Cardiac muscle cell (in vitro differentiated cells and primary cell): ENCODE data around the gene FPGS. TPM values are rescaled to one million over a fixed set of nuclear protein-coding genes. Genes with fewer than 3 reads are reported as not detected.

ENCODE experiments used
- DNase-seq, 2 donors: peaks; one replicate each; pipeline versions ENCODE4 v3.0.0 to v3.0.0-alpha.2; 2010 to 2017; ENCODE audit warnings: low read depth in 1 of 2, low spot score in 1 of 2
- H3K27ac ChIP-seq: fragments of 200-600 bp; sonication (generic); 2 replicates; pipeline ENCODE4 v1.5.1; 2016
- H3K27me3 ChIP-seq: fragments of 200-600 bp; sonication (generic); 2 replicates; pipeline ENCODE4 v1.6.0; 2016; ENCODE audit warnings: control low read depth
- H3K36me3 ChIP-seq: fragments of 200-600 bp; sonication (generic); 2 replicates; pipeline ENCODE4 v1.5.1; 2016; ENCODE audit warnings: control low read depth
- H3K4me1 ChIP-seq: fragments of 200-600 bp; sonication (generic); 2 replicates; pipeline ENCODE4 v1.8.1; 2017; ENCODE audit warnings: low read depth, mild to moderate bottlenecking, mixed run types
- H3K4me3 ChIP-seq: fragments of 200-600 bp; sonication (generic); 2 replicates; pipeline ENCODE4 v1.5.1; 2016; ENCODE audit warnings: mild to moderate bottlenecking
- H3K9me3 ChIP-seq: fragments of 200-600 bp; sonication (generic); 2 replicates; pipeline ENCODE4 v1.5.1; 2017; ENCODE audit warnings: low read depth, mild to moderate bottlenecking, control low read depth
- CTCF ChIP-seq: IDR thresholded peaks from 2 replicates; pipeline ENCODE4 v1.5.1; 2012; ENCODE audit warnings: low read depth, mild to moderate bottlenecking, low read length
- polyA plus RNA-seq: library from polyadenylated mRNA; unstranded; fragments of >200 nt; fragmentation: Nextera tagmentation; extraction: Ambion mirVana; gene quantifications from 2 replicates; pipeline ENCODE4 v1.2.1, GENCODE V29; 2016
- total RNA-seq: library from RNA; depleted of rRNA; stranded (reverse); fragments of >200 nt; gene quantifications from 2 replicates; pipeline ENCODE4 v1.2.3, GENCODE V29; 2016

The FPGS gene
- total and polyA plus RNA-seq, 2 experiments from 2014 or later: 78.3 to 123 TPM

DNA sequence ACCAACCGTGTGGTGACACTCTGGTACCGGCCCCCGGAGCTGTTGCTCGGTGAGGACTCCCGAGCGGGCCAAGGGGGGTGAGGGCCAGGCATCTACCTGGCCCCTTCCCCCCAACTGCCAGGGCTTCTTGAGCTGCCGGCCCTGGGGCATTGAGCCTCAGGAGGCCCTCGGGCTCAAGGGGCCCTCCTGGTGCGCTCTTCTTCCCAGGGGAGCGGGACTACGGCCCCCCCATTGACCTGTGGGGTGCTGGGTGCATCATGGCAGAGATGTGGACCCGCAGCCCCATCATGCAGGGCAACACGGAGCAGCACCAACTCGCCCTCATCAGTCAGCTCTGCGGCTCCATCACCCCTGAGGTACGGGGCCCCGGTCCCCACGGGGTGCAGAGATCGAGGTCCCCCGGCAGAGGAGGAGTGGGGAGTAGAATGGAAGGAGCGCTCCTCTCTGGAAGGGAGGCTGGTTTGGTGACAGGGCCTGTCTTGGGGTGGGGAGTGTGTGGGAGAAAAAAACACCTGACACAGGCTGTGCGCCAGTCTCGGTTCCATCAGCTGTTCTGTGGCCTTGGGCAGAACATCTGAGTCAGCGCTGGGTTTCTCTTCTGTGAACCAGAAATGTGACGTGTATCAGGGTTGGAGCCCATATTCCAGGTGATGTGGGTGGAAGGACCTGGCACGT lies 14.2 kb upstream of the FPGS start:
- H3K36me3 ChIP-seq: peaks cover 47% of the 10 kb centered on the region
- H3K27me3 ChIP-seq: no peaks in the 10 kb centered on the region
- no peak for TF ChIP-seq CTCF
- no peak overlapping the region for H3K27ac ChIP-seq
- H3K4me3 ChIP-seq: no peak overlapping the region
- H3K9me3 ChIP-seq: no peaks in the 10 kb centered on the region
- DNase-seq: no peak
- peaks cover 4% of the 10 kb centered on the region for H3K4me1 ChIP-seq

DNA sequence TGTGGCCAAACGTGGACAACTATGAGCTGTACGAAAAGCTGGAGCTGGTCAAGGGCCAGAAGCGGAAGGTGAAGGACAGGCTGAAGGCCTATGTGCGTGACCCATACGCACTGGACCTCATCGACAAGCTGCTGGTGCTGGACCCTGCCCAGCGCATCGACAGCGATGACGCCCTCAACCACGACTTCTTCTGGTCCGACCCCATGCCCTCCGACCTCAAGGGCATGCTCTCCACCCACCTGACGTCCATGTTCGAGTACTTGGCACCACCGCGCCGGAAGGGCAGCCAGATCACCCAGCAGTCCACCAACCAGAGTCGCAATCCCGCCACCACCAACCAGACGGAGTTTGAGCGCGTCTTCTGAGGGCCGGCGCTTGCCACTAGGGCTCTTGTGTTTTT lies 13.5 kb upstream of the FPGS start:
- peaks cover 47% of the 10 kb centered on the region for H3K36me3 ChIP-seq
- H3K27me3 ChIP-seq: no peaks in the 10 kb centered on the region
- no peak overlapping the region for H3K4me3 ChIP-seq
- H3K9me3 ChIP-seq: no peaks in the 10 kb centered on the region
- H3K27ac ChIP-seq: no peak overlapping the region
- no peak for TF ChIP-seq CTCF
- no peak for DNase-seq
- peaks cover 4% of the 10 kb centered on the region for H3K4me1 ChIP-seq

DNA sequence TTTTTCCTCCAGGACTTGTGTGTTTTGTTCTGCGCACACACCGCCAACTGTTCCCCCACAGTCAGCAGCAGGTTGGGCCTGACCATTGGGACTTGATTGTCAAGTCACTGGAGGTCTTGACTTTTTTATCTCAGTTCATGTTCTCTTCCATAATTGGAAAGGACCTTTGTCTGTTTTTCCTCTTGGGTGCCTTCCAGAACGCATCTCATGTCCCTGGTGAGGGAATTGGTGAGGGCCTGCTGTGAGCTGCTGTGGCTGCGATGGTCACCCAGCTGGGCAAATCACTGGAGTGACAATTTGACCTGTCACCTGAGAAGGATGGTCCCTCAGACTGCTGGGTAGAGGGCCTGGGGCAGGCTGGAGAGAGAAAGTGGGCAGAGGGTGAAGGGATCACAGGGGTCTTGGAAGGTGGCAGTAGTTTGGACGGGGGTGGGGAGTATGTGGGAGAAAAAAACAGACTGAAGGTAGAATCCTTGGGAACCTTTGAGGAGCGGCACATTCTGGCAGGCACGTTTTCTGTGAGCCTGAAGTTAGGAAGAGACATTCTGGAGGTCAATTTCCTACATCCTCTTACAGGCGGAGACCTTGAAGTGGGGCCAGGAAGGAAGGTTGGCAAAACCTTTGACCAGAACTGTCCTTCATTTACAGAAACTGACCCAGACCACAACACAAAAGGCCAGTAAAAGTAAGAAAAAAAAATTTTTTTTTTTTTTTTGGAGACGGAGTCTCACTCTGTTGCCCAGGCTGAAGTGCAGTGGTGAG lies 12.4 kb upstream of the FPGS start:
- no peak for DNase-seq
- peaks cover 4% of the 10 kb centered on the region for H3K4me1 ChIP-seq
- TF ChIP-seq CTCF: no peak
- H3K4me3 ChIP-seq: no peak overlapping the region
- H3K27ac ChIP-seq: peak overlapping the region; percentile 63
- H3K36me3 ChIP-seq: peaks cover 47% of the 10 kb centered on the region
- H3K27me3 ChIP-seq: no peaks in the 10 kb centered on the region
- no peaks in the 10 kb centered on the region for H3K9me3 ChIP-seq

DNA sequence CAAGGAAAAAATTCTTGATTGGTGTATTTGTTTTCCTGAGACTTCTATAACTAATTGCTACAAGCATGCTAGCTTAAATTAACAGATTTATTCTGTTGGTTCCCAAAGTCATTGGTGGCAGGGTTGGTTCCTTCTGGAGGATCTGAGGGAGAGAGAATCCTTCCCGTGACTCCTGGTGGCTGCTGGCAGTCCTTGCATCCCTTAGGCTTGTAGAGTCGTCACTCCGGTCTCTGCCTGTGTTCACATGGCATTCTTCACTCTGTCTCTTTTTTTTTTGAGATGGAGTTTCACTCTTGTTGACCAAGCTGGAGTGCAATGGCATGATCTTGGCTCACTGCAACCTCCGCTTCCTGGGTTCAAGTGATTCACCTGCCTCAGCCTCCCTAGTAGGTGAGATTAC lies 11.6 kb upstream of the FPGS start:
- no peak for DNase-seq
- no peaks in the 10 kb centered on the region for H3K27me3 ChIP-seq
- H3K36me3 ChIP-seq: peaks cover 47% of the 10 kb centered on the region
- H3K27ac ChIP-seq: no peak overlapping the region
- H3K4me3 ChIP-seq: no peak overlapping the region
- H3K9me3 ChIP-seq: no peaks in the 10 kb centered on the region
- no peak for TF ChIP-seq CTCF
- H3K4me1 ChIP-seq: peaks cover 4% of the 10 kb centered on the region

DNA sequence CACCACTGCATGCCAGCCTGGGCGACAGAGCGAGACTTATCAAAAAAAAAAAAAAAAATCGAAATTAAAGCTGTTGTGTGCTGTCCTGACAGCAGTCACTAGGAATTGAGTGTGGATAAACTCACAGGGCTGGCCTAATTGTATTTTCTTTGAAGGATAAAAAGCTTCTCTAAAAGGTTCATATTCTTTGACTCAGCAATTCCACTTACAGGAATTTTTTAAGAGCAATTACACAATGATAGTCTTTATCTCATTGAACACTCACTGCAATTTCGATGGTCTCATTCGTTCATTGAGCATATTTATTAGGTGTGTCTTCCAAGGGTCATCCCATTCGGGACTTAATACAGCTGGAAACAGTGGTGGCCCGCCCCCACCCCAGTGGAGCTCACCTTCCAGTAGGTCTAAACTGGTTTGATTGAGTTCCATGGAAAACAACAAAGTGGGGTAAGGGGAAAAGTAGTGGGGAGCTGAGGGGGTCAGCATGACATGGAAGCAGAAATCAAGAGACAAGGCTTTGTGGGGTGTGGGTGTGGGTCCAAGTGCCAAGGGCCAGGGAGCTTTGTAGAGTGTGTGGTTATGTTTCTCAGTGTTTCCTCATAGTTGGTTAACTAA lies 10.2 kb upstream of the FPGS start:
- DNase-seq: no peak
- Histone ChIP-seq H3K4me1 (no peaks in the 10 kb centered on the region), H3K36me3 (peaks cover 44% of the 10 kb centered on the region), H3K9me3 (no peaks in the 10 kb centered on the region), H3K27me3 (no peaks in the 10 kb centered on the region), H3K27ac (no peak overlapping the region), H3K4me3 (no peak overlapping the region)
- TF ChIP-seq CTCF: no peak
